Muscle of back (tissue), 11 donors: ENCODE data around the gene QSOX1. TPM values are rescaled to one million over a fixed set of nuclear protein-coding genes. Genes with fewer than 3 reads are reported as not detected.

Source experiments
- DNase-seq, 3 donors: peaks; one replicate each; pipeline versions ENCODE4 v3.0.0 to v3.0.0-alpha.2; 2013
- polyA plus RNA-seq, 10 donors: library from polyadenylated mRNA; unstranded; fragments of 120-200 nt; gene quantifications; one replicate each; pipeline ENCODE4 v1.2.1, GENCODE V29; 2013; ENCODE audit not compliant: insufficient read length in 10 of 10

The QSOX1 gene
- polyA plus RNA-seq, 10 donors: 18.7 to 43.2 (median 28.5) TPM

- DNase-seq: peak in 1 of 3 donors; percentile 26
Measured at GRCh38 chr1:180248731-180249681, 94.3 kb downstream of the QSOX1 start.

- no peak for DNase-seq
Measured at GRCh38 chr1:180249725-180250498, 95.2 kb downstream of the QSOX1 start.

GRCh38 chr1:180250499-180250770 lies 95.8 kb downstream of the QSOX1 start:
- DNase-seq: no peak

GRCh38 chr1:180250883-180251509 lies 96.3 kb downstream of the QSOX1 start:
- DNase-seq: no peak

GRCh38 chr1:180251526-180252305 lies 97.0 kb downstream of the QSOX1 start:
- no peak for DNase-seq

- DNase-seq: peak in 1 of 3 donors; percentile 58
Measured at GRCh38 chr1:180252638-180253536, 98.2 kb downstream of the QSOX1 start.

Other genes starting within 250 kb of the QSOX1 start
- gene CEP350, start 200.1 kb upstream of the QSOX1 start, polyA plus RNA-seq: 10 to 100 TPM; 23.1 to 39.9 (median 29.8) TPM
- 1 to 10 TPM in 6 of 10 donors, under 1 TPM in 4; 0.47 to 2.3 (median 1.2) TPM for gene LHX4, start 75.4 kb downstream of the QSOX1 start, polyA plus RNA-seq